Activated naive CD8-positive, alpha-beta T cell treated with anti-CD3 and anti-CD28 coated beads, Interleukin-2, amount 50 U/mL, for 16 hours (primary cell): ENCODE data around the gene PPFIBP2.

ENCODE experiments used
- DNase-seq: peaks from one replicate; pipeline ENCODE4 v3.0.0-alpha.2; 2020; ENCODE audit warnings: low read depth, low spot score

Gene PPFIBP2

DNA sequence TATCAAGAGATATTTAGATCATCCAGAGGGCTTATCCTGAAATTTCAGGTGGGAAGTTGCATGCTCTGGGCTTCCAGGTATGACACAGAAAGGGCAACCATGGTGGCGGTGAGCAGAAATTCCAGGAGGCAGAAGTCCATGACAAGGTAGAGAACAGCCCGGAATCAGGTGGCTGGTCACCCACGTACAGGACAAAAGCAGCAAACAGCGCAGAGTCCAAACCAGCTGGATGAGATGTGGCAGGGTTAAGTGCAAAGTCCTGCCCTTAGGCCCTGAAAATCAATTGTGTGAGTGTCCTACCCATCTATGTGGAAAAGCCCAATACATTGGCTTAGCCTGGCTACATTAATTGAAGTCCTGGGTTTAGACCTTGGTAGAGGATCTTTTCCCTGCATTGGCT is 11.6 kb downstream of the PPFIBP2 start:
- no peak for DNase-seq

DNA sequence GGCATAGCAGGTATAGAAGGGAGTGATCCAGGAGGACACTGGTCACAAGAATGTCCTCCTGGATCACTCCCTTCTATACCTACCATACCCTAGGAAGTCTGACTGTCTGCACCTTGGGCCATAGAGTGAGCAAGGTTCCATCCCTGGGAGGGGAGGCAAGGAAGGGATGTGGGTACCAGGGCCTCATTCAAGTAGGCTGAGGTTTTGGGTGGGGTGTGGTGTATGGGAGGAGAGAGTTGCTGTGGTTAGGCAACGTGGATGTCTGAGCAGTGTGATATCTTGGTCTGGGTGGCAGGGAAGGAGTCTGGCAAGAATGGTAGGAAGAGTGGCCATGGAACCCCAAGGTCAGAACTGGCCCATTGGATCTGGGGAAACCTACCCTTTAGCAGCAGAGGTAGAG is 13.2 kb downstream of the PPFIBP2 start:
- no peak for DNase-seq

DNA sequence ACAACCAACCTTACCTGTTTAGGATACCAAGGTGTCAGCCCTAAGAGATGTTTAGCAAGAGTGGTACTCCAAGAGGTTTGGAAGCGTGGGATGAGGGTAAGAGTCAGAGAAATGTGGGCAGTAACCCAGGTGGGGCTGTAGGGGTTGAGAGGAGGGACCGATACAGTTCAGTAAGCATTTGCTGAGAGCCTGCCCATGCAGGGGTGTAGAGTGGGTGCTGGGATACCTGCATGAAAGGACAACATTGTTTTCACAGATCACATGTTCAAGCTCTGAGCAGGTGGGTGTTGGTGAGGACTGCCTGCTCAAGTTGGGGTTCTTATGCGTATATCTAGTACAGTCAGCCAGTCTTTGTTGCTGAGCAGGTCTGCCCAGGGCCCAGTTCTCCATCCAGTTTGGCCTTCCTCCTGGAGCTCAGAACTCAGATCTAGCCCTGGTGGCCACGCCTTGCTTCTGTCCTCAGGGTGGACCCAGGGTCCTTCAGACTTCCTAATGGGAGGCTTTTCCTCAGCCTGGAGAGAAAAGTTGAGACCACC is 14.8 kb downstream of the PPFIBP2 start:
- DNase-seq: no peak

DNA sequence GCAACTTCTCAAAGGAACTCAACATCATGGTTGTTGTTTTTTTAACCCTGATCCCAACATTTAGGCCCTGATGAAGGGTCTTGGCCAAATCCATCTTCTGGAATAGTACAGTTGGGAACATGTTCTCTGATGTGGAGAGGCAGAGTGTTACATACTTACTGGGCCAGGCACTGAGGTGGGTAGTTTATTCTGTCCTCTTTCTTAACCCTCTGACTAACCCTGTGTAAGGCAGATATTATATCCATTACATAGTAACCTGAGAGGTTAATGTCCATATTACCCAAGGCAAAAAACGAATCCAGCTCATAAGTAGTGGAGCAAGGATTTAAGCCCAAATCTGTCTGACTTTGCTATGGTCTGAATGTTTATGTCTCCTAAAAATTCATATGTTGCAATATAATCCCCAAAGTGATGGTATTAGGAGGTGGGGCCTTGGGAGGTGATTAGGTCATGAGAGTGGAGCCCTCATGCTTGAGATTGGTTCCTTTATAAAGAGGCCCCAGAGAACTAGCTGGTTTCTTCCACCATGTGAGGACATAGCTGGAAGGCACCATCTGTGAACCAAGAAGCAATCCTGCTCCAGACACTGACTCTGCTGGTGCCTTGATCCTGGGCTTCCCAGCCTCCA is 16.3 kb downstream of the PPFIBP2 start:
- DNase-seq: no peak

DNA sequence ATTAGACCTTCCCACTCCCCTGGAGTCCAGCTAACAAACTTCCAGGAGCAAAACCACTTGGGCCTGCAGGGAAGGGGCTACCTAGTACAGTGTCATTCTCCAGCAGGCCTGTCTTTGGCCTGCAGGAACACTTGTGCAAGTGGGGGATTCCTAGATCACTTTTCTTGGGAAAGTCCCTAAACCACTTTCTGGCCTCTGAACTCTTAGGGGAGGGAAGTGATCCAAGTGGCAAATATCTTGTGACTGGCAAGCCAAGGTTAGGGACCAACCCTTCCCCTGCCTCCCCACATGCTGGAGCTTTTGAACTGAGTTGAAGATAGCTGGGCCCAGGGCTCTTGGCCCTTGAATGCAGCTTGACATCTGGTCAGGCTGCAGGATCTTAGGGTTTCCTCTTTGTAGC is 17.2 kb downstream of the PPFIBP2 start:
- DNase-seq: no peak

DNA sequence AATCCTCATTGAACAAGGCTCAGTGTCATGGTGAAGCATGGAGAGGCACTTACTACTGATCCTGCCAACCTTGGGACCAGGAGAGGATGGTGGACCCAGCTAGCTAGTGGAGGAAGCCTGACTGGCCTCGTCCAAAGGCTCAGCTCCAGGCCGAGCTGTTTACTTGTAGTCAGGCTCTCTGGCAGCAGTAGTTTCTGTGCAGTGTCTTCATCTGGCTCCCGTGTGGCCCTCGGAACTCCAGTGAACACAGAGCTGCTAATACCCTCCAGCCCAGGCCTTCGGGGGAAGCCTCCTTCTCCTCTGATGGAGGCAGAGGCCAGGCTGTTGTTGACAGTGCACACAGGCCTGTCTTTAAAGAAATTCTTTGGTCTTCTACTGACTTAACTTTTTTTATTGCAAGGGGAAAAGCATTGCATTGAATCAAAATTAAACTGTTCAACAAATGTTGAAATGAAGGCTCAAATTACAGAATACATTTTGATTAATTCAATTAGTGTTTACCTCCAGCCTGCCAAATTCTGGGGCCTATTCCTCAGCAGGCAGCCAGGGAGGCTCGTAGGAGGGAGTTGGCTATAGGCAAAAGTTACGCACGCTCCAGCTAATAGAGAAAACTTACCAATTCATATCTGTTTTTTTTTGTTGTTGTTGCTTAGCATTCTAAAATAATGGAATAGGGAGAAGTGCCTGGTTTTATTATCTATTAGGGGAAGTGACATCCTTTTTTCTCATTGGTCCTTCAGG is 18.8 kb downstream of the PPFIBP2 start:
- no peak for DNase-seq

DNA sequence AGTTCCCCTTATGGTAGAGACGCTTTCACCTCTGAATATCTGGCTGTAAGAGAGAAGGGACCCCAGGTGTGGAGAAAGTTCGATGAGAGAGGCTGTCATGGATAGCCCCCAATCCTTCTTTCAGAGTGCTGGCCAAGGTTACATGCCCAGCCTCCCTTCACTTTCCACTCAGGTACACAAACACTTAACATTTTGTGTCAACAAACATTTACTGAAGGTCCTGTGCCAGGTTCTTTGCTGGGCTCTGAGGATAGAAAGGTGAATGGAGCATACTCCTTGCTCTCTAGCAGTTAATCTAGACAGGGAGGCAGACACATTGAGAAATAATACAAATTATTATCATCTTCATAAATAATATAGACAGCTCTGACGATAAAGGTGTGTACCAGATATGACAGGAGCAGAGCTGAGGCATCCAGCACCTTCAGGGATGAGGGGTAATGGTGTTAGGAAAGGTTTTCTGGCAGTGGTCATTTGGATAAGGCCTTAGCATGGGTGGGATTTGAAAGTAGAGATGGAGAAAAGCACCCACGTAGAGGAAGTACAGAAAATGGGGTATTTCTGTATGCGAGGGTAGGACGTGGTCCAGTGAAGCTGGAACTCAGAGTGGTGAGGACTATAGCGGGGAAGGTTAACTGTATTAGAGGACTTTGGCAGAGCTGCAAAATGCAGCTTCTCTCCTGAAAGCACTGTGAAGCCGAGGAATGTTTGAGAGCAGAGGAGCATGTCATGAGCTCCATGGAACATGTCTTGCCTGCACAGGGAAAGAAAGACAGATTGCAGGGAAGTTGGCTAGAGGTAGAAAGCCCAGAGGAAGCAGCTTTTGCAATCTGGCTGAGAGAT is 19.6 kb downstream of the PPFIBP2 start:
- DNase-seq: no peak

DNA sequence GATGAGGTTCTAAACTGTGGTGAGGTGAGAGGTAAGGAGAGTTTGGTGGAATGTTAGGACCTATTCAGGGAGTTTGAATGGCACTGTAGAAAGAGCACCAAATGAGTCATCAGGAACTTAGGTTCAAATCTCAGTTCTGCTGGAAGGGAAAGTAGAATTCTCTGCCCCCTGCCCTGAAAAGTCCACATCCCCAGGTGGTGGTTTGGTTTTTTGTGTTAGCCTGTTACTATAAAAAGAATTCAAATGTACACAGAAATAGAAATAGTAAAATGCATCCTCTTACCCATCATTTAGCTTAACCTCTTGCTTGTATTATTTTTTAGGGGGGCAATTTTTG is 20.2 kb downstream of the PPFIBP2 start:
- no peak for DNase-seq

DNA sequence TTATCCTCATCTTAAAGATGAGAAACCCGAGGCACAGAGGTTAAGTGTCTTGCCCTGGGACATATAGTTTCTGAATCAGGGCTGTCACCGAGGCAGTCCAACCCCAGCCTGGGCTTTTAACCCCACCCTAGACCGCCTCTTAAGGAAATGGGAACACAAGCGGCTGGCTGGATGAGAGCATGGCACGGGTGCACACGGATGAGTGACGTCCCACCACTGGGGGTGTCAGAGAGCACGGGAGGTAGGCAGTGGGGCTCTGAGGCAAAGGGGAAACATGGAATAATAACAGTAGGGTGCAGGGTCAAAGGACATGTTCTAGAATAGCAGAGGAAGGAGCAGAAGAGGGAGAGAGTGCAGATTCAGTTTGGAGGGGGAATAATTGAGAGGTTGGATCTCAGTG is 22.3 kb downstream of the PPFIBP2 start:
- DNase-seq: no peak

DNA sequence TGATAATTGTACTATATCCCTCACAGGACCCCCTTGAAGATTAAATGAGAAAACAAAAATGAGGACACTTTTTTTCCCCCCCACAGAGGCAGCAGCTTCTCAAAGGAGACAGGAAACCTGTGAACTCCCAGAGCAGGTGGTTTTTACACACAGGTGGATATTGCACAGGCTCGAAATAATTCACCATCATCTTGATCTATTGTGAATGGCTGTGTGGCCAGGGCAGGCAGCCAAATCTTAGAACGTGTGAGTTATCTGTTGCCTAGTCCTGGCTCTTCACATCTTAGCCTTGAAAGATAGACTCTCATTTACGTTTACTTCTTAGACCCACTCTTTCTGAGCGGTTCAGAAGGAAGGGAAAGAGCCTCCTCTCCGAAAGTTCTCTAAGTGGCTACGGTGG is 23.5 kb downstream of the PPFIBP2 start:
- no peak for DNase-seq

DNA sequence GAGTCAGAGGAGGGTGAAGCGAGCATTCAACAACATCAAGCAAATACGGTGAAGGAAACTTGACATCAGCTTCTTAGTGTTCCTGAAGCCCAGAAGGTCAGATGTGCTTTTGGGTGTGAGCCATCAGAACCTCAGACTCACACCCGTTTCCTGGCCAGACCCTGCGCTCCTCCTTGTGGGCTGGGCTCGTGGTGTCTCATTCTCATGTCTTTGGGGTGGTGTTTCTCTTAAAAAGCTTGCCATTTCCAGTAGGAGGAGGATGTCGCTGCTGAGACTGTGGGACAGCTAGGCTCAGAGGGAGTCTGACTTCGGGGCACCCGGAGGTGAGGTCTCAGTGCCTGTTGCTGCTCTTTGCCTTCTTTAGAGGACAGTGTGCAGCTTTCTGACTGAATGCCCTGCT is 24.2 kb downstream of the PPFIBP2 start:
- DNase-seq: no peak

DNA sequence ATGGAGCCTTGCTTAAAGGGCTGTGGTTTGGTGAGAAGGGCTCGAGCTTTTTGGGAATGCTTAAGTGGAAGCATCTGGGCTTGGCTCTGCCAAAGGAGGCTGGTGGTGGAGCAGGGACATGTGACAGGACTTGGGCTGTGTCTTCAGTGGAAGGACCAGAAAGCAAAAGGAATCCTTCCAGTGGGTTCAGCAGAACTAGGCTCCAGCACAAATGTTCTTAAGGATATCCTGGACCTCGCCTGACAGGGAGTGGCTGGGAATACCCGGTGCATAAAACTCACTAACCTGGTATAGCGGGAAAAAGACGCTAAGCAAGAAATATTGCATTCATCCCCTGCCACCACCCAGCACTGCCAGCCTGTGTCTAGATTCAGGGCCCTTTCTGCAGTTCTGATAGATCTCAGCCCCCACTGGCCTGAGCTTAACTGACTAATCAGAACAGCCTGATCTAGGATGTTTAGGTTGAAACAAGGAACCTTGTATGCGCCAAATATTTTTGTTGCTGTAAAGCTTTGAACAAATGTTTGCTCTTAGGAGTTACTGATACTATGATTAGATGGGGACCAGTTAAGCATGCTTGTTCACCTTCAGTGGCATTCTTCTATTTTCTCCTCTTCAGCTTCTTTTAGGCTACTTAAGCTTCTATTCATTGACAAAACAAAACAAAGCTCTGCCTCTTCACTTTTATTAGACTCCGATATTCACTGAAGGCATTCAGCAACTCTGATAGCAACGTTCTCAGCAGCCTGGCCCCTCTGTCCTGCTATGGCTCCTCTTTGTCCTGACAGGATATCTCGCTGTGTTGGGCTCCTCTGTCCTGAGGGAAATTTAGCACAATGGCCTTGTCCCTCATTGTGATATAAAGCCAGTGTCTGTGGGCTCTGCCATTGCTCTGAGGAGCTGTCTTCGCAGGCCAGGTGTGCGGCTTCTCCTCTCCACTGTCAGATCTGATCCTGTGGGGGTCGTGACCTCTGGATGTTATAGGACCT is 25.0 kb downstream of the PPFIBP2 start:
- no peak for DNase-seq

DNA sequence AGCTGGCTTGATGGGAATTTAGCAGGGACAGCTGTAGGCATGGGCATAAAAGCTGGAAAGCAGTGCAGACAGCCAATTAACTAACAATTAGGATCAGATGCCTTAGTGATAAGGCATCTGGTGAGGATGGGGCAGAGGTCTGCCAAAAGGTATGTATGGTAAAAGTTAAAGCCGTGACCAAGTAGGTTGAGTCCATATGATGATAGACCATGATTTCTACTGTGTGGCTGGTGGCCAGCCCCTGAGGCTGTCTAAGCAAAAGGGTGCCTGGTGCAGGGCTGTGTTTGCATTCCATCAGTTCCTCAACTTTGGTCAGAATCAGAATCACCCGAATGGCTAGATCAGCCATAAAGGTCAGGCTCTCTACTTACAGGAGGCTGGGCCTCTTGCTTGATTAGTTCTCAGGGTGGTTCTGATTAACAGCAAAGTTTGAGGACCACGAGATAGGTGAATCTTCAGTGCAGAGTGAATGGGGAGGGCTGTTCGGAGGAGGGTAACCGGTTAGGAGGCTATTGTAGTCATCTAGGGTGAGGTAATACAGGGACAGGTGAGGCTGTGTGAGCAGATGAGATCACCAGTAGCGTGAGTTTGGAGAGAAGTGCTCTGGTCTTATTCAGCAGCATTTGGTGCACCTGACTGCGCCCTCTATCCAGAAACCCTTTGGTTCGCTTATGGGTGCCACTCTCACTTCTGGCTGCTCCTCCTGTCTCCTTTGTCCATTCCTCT is 27.2 kb downstream of the PPFIBP2 start:
- DNase-seq: no peak

DNA sequence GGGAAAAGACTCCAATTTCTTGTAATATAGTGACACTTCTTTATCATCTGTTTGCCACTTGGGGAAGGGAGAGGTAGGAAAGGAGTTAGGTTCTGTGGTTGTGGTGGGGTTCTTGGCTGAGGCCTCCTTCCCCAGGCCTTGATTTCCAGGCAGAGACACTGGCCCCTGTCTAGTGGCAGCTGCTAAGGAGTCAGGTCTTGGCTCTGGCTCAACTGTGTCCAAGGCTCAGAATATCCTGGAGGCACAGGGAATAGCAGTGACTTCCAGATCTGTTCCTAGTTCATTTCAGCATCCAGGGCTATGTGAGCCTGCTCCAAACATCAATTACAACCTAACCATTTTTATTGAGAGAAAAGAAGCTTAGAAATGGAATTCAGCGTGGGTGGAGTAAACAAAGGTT is 29.5 kb downstream of the PPFIBP2 start:
- no peak for DNase-seq

DNA sequence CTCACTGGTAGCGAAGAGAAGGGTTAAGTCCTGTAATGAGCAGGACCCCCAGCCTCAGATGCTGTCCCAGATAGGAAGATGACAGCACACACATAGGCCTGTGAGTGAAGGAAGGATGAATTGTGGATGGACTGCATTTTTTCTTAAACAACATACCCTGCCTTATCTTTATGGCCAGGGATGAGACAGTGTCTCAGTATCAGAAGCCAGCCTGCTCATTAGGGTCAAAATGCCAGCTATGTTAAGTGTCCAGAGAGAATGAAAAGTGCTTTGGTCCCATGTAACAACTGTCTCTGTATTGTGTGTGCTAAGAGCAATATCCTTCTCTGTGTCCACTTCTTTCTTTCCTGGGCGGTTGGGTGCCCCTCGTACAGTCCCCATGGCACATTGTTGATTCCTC is 30.2 kb downstream of the PPFIBP2 start:
- no peak for DNase-seq

DNA sequence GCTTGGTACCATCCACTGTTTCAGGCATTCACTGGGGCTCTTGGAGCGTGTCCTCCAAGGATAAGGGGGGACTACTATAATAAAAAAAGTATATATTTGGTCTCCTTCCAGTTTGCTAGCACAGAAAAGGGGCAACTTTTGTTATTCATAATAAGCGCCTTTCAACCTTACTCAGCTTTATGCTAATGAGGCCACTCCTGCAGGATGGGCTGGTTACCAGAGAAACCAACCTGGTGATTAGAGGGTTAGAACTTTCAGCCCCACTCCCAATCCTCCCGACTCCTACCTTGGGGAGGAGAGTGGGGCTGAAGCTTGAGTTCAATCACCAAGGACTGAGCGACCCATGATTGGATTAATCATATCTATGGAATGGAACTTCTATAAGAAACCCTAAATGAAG is 31.8 kb downstream of the PPFIBP2 start:
- DNase-seq: no peak

DNA sequence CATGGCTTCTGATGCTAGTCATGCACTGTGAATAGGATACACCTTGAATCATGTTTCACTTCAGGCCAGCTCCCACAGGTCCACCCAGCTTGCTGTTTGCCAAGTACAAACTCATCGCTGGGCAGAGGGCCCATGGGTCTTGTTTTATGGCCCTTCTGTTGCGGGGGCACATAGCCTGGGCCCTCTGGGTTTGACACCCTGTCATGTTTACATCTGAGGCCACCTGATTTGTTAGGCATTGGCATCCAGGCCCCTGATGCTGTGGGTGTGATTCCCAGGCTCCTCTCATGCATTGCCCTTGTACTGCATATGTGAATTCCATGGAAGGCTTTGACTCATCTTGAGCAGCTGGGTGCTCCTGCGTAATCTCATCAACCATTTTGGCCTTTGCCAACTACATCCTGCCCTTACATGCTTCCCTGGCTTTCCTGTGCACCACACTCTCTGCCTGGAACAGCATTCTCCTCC is 32.6 kb downstream of the PPFIBP2 start:
- DNase-seq: no peak

DNA sequence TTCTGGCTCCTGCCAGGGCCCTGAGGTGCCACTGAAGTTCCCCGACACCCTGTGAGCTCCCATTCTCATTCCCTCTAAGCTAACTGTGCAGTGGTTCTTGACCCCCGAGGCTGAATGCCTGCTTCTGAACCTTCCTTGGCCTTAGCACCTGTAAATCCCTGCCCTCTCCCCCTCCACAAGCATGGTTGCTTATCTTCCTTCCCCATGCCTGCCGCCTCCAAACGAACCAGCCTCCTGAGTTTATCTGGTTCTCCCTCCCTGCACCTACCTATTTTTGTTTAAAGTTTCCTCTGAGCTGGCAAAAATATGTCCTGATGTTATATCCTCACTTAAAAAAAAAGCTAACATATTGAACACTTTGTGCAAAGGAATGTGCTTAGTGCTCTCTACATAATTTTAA is 33.9 kb downstream of the PPFIBP2 start:
- no peak for DNase-seq

DNA sequence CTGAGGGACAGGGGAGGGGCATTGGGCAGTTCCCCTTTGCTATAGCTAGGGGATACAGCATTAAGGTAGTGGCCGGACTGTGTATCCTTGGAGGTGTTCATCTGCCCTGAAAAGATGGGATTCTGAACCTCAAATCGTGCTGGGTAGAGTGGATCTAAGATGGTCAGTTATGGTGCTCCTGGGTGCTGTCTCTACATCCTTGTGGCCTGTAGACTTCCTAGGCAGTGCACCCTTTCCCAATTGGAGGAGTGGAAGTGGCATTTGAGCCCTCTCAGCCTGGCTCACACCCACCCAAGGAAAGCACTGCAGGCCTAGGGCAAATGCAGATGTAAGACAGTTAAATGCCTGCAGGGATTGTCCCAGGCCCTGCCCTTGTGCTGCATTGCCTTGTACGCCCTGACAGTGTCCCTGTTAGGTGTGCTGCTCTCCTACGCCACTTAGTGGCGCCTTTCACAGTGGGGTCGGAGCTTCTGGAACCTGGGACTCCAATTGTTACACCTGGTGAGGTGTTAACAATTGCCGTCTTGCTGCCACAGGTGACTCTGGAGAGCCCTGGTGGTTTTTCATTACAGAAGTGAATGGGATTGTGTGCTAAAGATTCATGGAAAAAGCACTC is 35.0 kb downstream of the PPFIBP2 start:
- DNase-seq: no peak

DNA sequence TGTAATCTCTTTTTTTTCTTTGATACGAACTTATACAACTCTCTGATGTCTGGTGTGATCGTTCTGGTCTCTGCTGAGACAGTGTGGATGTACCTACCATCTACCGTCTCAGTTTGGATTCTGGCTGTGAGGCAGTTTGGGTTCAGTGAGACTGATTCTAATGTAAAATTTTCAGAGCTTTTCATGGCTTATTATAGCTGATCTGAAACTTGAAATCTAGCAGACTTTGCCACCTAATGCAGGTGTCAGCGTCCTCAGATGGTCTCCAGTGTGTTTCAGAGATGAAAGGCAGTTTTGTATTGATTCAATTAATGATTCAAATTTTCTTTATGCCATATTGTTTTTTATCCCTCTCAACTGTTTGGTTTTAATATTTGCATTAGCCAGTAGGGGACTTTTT is 35.9 kb downstream of the PPFIBP2 start:
- no peak for DNase-seq
